Vagina (tissue), 2 donors: ENCODE results near the gene RETREG1.

Source experiments
- POLR2A ChIP-seq, 2 donors: fragments of 450-650 bp; IDR thresholded peaks; one replicate each; pipeline ENCODE4 v1.6.1; 2017; ENCODE audit warnings: antibody characterized with exemption in 2 of 2, mild to moderate bottlenecking in 2 of 2, moderate library complexity in 2 of 2
- POLR2AphosphoS5 ChIP-seq, 2 donors: sonication (generic); formaldehyde crosslinking; IDR thresholded peaks; one replicate each; pipeline ENCODE4 v1.9.0; 2017; ENCODE audit warnings: antibody characterized with exemption in 2 of 2, mild to moderate bottlenecking in 2 of 2, low read depth in 1 of 2; ENCODE audit not compliant: insufficient read depth in 1 of 2
- TF ChIP-seq, protein P1 (sequence below), 3 experiments: fragments of 450-650 bp in 2 of 3; fragments of 200-600 bp in 1 of 3; sonication (generic) in 1 of 3; IDR thresholded peaks; one replicate each; pipeline ENCODE4 v1.5.1; 2017 to 2019; ENCODE audit warnings: antibody characterized with exemption in 3 of 3, mild to moderate bottlenecking in 2 of 3, moderate library complexity in 2 of 3

DNA sequence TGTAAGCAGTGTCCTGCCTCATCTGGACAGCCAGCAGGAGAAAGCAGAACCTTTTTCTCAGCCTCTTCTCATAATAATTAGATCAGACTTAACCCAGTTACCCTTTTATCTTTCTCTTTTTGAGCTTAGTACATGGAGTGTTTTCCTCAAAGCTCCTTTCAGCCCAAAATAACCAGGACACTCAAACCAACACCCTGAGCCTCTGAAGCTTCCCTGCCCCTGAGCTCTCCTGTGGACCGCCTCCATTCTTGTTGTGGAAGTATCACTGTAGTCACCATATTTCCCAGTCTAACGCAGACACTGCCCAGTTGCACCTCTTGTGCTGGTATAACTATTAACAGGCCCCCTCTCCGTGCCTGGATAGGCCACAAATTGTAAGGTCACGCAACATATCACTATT is 97.4 kb downstream of the RETREG1 start:
- TF ChIP-seq, protein P1, sequence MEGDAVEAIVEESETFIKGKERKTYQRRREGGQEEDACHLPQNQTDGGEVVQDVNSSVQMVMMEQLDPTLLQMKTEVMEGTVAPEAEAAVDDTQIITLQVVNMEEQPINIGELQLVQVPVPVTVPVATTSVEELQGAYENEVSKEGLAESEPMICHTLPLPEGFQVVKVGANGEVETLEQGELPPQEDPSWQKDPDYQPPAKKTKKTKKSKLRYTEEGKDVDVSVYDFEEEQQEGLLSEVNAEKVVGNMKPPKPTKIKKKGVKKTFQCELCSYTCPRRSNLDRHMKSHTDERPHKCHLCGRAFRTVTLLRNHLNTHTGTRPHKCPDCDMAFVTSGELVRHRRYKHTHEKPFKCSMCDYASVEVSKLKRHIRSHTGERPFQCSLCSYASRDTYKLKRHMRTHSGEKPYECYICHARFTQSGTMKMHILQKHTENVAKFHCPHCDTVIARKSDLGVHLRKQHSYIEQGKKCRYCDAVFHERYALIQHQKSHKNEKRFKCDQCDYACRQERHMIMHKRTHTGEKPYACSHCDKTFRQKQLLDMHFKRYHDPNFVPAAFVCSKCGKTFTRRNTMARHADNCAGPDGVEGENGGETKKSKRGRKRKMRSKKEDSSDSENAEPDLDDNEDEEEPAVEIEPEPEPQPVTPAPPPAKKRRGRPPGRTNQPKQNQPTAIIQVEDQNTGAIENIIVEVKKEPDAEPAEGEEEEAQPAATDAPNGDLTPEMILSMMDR (IDR thresholded peaks at IDR 0.05): no peak
- TF ChIP-seq POLR2A (IDR thresholded peaks at IDR 0.05) (no peak), POLR2AphosphoS5 (IDR thresholded peaks at IDR 0.05; ENCODE audit: insufficient read depth in 1 of 2, low read depth in 1 of 2) (no peak)
